COLO668 (cell line): ENCODE measurements around the gene TDRD6.
"Not testable (repeated sequence)": the region's sequence is repeated elsewhere in the genome, so short reads cannot be mapped to it uniquely, and the experiment has no call there.

Source experiments
- DNase-seq: peaks from one replicate; lab custom pipeline; 2025; ENCODE audit not compliant: unreplicated experiment; lab: John Stamatoyannopoulos, UW

The TDRD6 gene

GRCh38 chr6:46736906-46737305, 49.2 kb downstream of the TDRD6 start:
- no peak for DNase-seq

GRCh38 chr6:46741482-46741881, 53.8 kb downstream of the TDRD6 start:
- no peak for DNase-seq

GRCh38 chr6:46741910-46742309, 54.2 kb downstream of the TDRD6 start:
- DNase-seq = no peak

- no peak for DNase-seq
These were observed 55.9 kb downstream of the TDRD6 start for GRCh38 chr6:46743425-46744158.

- DNase-seq = not testable (repeated sequence)
These were observed 56.6 kb downstream of the TDRD6 start for GRCh38 chr6:46744159-46744725.

GRCh38 chr6:46745973-46746372, 58.3 kb downstream of the TDRD6 start:
- no peak for DNase-seq

- DNase-seq = no peak
These were observed 59.0 kb downstream of the TDRD6 start, which contains the start of gene ANKRD66 for GRCh38 chr6:46746696-46747095. TSS of gene ANKRD66 (plus strand) at chr6:46746933. CDS start at chr6:46751949, 5,016 bp downstream.

GRCh38 chr6:46748940-46749503, 61.3 kb downstream of the TDRD6 start:
- DNase-seq = no peak

GRCh38 chr6:46749731-46750130, 62.0 kb downstream of the TDRD6 start:
- no peak for DNase-seq

GRCh38 chr6:46751658-46752057, 64.0 kb downstream of the TDRD6 start:
- no peak for DNase-seq
